Choroid plexus epithelial cell (primary cell): ENCODE results near the gene KRTAP4-12.
"Not testable (repeated sequence)": the region's sequence is repeated elsewhere in the genome, so short reads cannot be mapped to it uniquely, and the experiment has no call there.

Source experiments
- DNase-seq: peaks from one replicate; pipeline ENCODE4 v3.0.0-alpha.2; 2010; ENCODE audit warnings: low read depth
- H3K4me3 ChIP-seq: 2 replicates; pipeline ENCODE4 v1.5.1; 2011; ENCODE audit warnings: low read depth, mild to moderate bottlenecking, control low read depth, low read length, moderate library complexity
- CTCF ChIP-seq: conservative IDR thresholded peaks from 2 replicates; pipeline ENCODE4 v1.5.1; 2011; ENCODE audit warnings: low read depth, mild to moderate bottlenecking, control low read depth, inconsistent platforms, low read length, moderate library complexity

Gene KRTAP4-12

GRCh38 chr17:41151525-41151924, 27.5 kb upstream of the KRTAP4-12 start:
- no peak for DNase-seq
- no peak for TF ChIP-seq CTCF
- H3K4me3 ChIP-seq: no peak overlapping the region

GRCh38 chr17:41150026-41150425, 26.0 kb upstream of the KRTAP4-12 start:
- DNase-seq: no peak
- no peak for TF ChIP-seq CTCF

GRCh38 chr17:41149652-41149985, 25.6 kb upstream of the KRTAP4-12 start, which contains the start of gene KRTAP4-5:
TSS of gene KRTAP4-5 (minus strand) at chr17:41149825. CDS start at chr17:41149767, 58 bp downstream.
- no peak for TF ChIP-seq CTCF
- DNase-seq: no peak
- H3K4me3 ChIP-seq: no peak within 1 kb of the TSS

More at GRCh38 chr17:41150026-41150425, 26.0 kb upstream of the KRTAP4-12 start:
- H3K4me3 ChIP-seq: no peak overlapping the region

GRCh38 chr17:41148971-41149651, 25.1 kb upstream of the KRTAP4-12 start:
- not testable (repeated sequence) for DNase-seq, H3K4me3 ChIP-seq

GRCh38 chr17:41147531-41148204, 23.7 kb upstream of the KRTAP4-12 start:
- H3K4me3 ChIP-seq: no peak overlapping the region
- TF ChIP-seq CTCF: no peak
- DNase-seq: no peak

GRCh38 chr17:41145261-41145660, 21.3 kb upstream of the KRTAP4-12 start:
- TF ChIP-seq CTCF: no peak
- no peak for DNase-seq
- no peak overlapping the region for H3K4me3 ChIP-seq

- no peak overlapping the region for H3K4me3 ChIP-seq
- TF ChIP-seq CTCF: no peak
- DNase-seq: no peak
Observed at GRCh38 chr17:41144846-41145245, 20.9 kb upstream of the KRTAP4-12 start.
